Progenitor cell of endocrine pancreas (in vitro differentiated cells): ENCODE data around the gene FLNA. TPM values are rescaled to one million over a fixed set of nuclear protein-coding genes. Genes with fewer than 3 reads are reported as not detected.

Experiments
- DNase-seq: peaks from one replicate; pipeline ENCODE4 v3.0.0; 2021; ENCODE audit warnings: low spot score; ENCODE audit not compliant: unreplicated experiment
- H3K27ac Mint-ChIP-seq: 2 replicates; pipeline ENCODE4 v1.8.0; 2021; ENCODE audit warnings: mild to moderate bottlenecking, moderate library complexity, mixed read lengths
- H3K27me3 Mint-ChIP-seq: 2 replicates; pipeline ENCODE4 v1.8.0; 2021; ENCODE audit warnings: mixed read lengths
- H3K36me3 Mint-ChIP-seq: 2 replicates; pipeline ENCODE4 v1.8.0; 2022; ENCODE audit warnings: mixed read lengths; ENCODE audit not compliant: insufficient read depth
- H3K4me1 Mint-ChIP-seq: 2 replicates; pipeline ENCODE4 v1.8.0; 2021; ENCODE audit warnings: low read depth, mixed read lengths
- H3K4me3 Mint-ChIP-seq: 2 replicates; pipeline ENCODE4 v1.8.0; 2021; ENCODE audit warnings: low read depth, mild to moderate bottlenecking, moderate library complexity, mixed read lengths
- H3K9me3 Mint-ChIP-seq: 2 replicates; pipeline ENCODE4 v1.8.0; 2021; ENCODE audit warnings: low read depth, mixed read lengths
- CTCF ChIP-seq: fragments of 200-600 bp; sonication (generic); IDR thresholded peaks from one replicate; pipeline ENCODE4 v1.5.0; 2021; ENCODE audit warnings: antibody characterized with exemption, mild to moderate bottlenecking; ENCODE audit not compliant: unreplicated experiment
- total RNA-seq: library from RNA; stranded (reverse); gene quantifications from 2 replicates; pipeline ENCODE4 v1.2.1, GENCODE V29; 2021

Gene FLNA
- total RNA-seq, 1 donor from 2014 or later, result 777 TPM

DNA sequence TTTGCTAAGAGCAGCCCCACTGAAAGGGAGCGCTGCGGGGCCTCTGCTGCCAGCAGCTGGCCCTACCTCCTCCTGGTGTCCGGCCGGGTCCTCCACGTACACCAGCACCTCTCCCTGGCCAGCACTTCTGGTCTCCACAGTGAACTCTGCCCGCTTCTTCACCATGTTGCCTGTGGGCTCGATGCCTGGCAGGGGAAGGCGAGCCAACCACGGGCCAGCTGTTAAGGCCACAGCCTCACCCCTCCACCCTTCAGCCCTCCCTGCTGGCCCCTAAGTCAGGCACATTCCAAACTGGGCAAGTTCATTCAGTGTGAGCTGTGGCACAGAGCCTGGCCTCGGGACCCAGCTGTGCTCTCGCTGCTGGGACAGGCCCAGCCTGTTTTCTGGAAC, 7.8 kb downstream of the FLNA start:
- TF ChIP-seq CTCF, result no peak
- peaks cover 4% of the 10 kb centered on the region for H3K36me3 Mint-ChIP-seq
- no peaks in the 10 kb centered on the region for H3K27me3 Mint-ChIP-seq
- peaks cover 2% of the 10 kb centered on the region for H3K4me1 Mint-ChIP-seq
- no peak for DNase-seq
- H3K9me3 Mint-ChIP-seq, result no peaks in the 10 kb centered on the region
- H3K4me3 Mint-ChIP-seq, result no peak overlapping the region
- H3K27ac Mint-ChIP-seq, result peak overlapping the region; percentile 84

DNA sequence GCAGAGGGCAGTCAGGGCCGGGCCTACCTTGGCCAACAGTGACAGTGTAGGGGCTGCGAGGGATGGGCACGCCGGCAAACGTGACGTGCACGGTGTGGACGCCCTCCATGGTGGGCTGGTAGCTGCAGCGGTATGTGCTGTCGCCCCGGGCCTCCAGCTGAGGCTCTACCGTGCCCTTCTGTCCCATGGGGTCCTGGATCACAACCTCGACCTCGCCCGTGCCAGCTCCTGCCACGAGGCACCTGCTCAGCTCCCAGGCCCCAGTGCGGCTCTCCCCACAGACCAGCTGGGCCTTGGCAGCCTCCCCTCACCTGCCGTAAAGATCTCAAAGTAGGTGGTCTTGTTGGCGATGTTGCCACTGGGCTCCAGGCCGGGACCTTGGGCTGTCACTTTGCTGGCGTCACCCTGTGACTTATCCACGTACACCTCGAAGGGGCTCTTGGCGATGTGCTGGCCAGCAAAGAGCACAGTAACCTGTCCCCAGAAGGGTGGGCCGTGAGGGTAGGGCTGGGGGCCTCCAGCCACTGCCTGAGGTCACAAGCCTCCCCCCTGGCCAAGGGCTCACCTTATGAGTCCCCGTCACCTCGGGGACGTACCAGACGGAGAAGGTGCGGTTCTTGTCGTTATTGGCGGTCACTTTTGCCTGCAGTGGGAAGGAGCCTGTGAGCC, 8.3 kb downstream of the FLNA start:
- Mint-ChIP-seq H3K36me3 (peaks cover 4% of the 10 kb centered on the region), H3K4me1 (peaks cover 2% of the 10 kb centered on the region), H3K9me3 (no peaks in the 10 kb centered on the region), H3K27ac (no peak overlapping the region), H3K27me3 (no peaks in the 10 kb centered on the region), H3K4me3 (no peak overlapping the region)
- no peak for DNase-seq
- no peak for TF ChIP-seq CTCF

GRCh38 chrX:154365052-154365600, 9.3 kb downstream of the FLNA start:
- Mint-ChIP-seq H3K27ac (peak overlapping the region; percentile 82), H3K9me3 (no peaks in the 10 kb centered on the region), H3K4me1 (peaks cover 2% of the 10 kb centered on the region), H3K36me3 (peaks cover 4% of the 10 kb centered on the region), H3K27me3 (no peaks in the 10 kb centered on the region), H3K4me3 (no peak overlapping the region)
- no peak for DNase-seq
- no peak for TF ChIP-seq CTCF

- peaks cover 2% of the 10 kb centered on the region for H3K4me1 Mint-ChIP-seq
- H3K27ac Mint-ChIP-seq, result peak overlapping the region; percentile 52
- TF ChIP-seq CTCF, result no peak
- no peaks in the 10 kb centered on the region for H3K9me3 Mint-ChIP-seq
- H3K36me3 Mint-ChIP-seq, result peaks cover 4% of the 10 kb centered on the region
- H3K4me3 Mint-ChIP-seq, result no peak overlapping the region
- H3K27me3 Mint-ChIP-seq, result no peaks in the 10 kb centered on the region
- DNase-seq, result no peak
These were observed 10.6 kb downstream of the FLNA start for GRCh38 chrX:154363706-154364439.

DNA sequence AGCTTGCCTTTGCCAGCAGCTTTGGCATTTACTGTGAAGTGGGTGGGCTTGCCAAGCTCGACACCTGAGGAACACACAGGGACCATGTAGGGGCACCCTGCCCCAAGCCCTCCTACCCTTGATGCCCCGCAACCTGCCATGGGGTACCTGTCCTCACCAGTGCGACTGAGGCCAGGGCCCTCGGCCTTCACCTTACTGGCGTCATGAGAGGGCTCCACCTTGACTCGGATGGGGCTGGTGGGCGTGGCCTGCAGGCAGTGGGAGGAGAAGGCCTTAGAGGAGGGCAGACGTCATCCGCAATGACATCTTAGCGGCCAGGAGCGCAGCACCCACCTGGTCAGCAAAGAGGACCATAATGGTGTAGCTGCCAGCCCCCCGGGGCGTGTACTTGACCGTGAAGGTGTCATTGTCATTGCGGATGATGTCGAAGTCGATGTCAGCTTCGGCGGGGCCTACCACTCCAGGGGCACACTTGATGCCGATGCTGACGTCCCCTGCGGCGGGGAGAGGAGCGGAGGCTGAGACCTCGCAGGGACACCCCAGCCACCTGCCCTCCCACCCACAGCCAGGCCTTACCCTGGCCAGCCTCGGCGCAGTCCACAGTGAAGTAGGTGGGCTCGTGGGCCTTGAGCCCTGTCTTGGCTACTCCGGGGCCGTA, 12.2 kb downstream of the FLNA start:
- H3K36me3 Mint-ChIP-seq, result peaks cover 4% of the 10 kb centered on the region

More for the DNA sequence above, 12.2 kb downstream of the FLNA start:
- no peak for TF ChIP-seq CTCF
- no peak for DNase-seq
- H3K9me3 Mint-ChIP-seq, result peaks cover 3% of the 10 kb centered on the region
- H3K4me3 Mint-ChIP-seq, result no peak overlapping the region
- no peak overlapping the region for H3K27ac Mint-ChIP-seq
- H3K27me3 Mint-ChIP-seq, result no peaks in the 10 kb centered on the region
- no peaks in the 10 kb centered on the region for H3K4me1 Mint-ChIP-seq
